ENCODE data around the gene NEDD4L.

NEDD4L gene

GRCh38 chr18:58054041-58054781 lies 10.2 kb downstream of the NEDD4L start:
- no peak for DNase-seq (ENCODE audit: low spot score)

DNA sequence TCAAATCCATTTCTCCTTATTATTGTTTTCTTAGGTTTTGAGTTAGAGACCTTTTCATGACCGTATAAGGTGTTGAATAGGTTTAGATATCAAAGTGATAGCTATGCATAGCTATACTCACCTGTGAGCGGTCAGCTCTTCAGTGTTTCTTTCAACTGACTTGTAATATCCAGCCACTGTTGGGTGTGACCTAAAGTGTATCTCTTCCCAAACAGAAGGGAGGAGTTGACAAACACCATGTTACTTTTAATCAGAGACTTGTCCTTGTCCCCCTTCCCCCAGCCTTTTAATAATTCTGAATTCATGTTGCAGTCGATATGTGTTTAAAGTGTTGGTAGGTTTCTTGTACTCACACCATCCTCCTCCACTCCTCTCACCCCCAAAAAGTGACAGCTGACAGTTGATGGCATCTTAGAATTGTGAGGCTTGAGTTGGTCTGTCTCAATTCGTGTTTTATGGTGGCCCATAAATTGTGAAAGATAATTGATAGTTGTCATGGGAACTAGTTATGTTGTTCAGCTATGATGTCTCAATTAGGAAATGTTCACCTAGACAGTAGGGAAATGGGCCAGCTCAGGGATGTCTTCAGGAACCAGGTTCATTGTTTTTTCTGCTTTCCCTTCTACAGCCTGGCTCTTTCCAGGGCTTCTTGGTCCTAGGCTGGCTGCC lies 12.0 kb downstream of the NEDD4L start:
- no peak for DNase-seq (ENCODE audit: low spot score)

DNA sequence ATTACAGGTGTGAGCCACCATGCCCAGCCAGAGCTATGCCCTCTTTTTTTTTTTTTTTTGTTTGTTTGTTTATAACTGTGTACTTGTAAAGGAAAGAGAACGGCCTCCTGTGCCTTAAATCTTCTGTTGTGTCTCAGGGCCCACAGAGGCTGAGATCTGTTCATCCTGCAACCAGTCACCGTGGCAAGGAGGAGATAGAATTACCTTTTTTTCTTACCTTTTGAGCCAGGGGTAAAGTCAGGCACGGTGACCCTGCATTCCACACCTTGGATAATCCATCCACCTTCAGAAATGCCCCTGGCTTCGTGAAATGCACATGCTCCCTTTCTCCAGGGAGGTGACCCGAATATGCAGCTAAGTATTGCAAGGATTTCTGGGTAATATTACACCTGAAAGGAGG lies 12.8 kb downstream of the NEDD4L start:
- DNase-seq (ENCODE audit: low spot score): no peak

GRCh38 chr18:58057291-58057965 lies 13.4 kb downstream of the NEDD4L start:
- no peak for DNase-seq (ENCODE audit: low spot score)

- no peak for DNase-seq (ENCODE audit: low spot score)
These were observed 14.7 kb downstream of the NEDD4L start for GRCh38 chr18:58058720-58059119.

- DNase-seq (ENCODE audit: low spot score): no peak
These were observed 16.2 kb downstream of the NEDD4L start for GRCh38 chr18:58060254-58060653.

DNA sequence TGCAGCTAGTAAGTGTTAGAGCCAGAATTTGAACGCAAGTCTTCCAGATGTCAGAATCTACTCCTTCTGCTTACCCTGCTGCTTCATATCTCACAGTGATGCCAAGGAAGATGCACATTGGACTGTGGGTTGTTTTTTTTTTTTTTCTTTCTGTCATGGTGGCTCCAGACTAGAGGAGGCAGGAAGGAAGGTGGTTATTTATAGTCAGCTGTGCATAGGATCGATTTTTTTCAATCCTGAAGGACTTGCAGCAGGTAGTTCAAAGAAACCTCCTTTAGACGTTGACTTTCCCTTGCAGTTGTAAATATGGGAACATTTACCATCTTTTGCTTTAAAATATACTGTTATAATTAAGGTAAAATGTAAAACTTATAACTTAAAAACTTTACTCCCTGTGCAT lies 17.3 kb downstream of the NEDD4L start:
- DNase-seq (ENCODE audit: low spot score): no peak

DNA sequence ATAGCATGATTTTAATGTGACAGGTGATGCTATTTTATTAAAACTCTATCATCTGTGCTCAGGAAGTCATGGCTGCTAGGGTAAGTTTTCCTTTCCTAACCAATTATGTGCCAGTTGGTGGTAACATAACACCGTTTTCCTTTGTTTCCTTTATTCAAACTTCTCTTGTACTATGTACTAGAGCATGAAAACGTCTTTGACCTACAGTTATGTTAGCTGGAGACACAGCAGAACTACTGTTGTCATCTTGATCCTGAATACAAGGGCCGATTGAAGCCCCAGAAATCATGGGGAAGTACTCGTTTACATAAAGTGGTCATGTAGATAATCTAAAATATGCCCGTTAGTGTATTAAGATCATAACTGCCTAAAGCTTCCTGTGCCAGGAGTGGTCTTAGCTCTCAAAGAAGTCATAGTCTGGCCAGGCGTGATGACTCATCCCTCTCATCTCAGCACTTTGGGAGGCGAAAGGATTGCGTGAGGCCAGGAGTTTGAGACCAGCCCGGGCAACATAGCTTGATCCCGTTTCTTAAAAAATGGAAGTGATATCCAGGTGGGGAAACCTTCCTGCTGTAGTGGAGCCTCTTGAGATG lies 20.5 kb downstream of the NEDD4L start:
- DNase-seq (ENCODE audit: low spot score): no peak

- no peak for DNase-seq (ENCODE audit: low spot score)
These were observed 21.9 kb downstream of the NEDD4L start for GRCh38 chr18:58065956-58066355.

DNA sequence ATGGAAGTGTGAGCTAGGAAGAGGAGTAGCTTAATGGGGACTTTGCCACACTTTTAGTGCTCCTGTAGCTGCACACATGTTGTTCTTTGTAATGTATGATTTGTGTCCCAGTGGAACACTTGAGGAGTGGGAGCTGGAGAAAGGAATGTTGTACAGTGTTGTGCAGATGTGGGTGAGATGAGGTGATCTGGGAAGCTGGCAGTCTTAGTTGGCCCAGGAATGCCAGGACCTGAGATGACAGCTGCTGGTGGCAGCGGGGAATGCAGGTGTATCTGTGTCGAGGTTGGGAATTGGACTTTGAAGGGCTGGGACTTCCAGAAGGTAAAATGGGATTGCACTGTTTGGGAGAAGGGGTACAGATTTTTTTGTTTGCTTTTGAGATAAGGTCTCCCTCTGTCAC lies 23.6 kb downstream of the NEDD4L start:
- no peak for DNase-seq (ENCODE audit: low spot score)

DNA sequence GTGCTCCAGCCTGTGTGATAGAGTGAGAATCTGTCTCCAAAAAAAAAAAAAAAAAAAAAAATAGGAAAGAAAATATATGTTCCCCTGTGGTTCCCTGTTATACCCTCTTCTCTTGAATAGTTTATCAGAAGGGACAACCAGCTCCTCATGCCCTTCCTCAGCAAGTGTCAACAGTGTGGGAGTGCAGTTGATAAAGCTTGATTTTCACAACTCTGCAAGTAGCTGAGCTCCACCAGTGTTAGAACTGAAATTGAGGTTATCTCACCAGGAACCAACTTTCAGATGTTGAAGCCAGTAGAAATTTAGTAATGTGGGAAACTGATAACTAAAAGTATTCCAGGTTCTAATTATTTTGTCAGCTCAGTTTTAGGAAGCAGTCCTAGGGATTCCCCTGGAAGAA lies 25.1 kb downstream of the NEDD4L start:
- DNase-seq (ENCODE audit: low spot score): no peak

- DNase-seq (ENCODE audit: low spot score): no peak
These were observed 25.8 kb downstream of the NEDD4L start for GRCh38 chr18:58069721-58070292.

GRCh38 chr18:58076052-58076451 lies 32.0 kb downstream of the NEDD4L start:
- DNase-seq (ENCODE audit: low spot score): no peak

- DNase-seq (ENCODE audit: low spot score): no peak
These were observed 33.3 kb downstream of the NEDD4L start for GRCh38 chr18:58077329-58077728.

DNA sequence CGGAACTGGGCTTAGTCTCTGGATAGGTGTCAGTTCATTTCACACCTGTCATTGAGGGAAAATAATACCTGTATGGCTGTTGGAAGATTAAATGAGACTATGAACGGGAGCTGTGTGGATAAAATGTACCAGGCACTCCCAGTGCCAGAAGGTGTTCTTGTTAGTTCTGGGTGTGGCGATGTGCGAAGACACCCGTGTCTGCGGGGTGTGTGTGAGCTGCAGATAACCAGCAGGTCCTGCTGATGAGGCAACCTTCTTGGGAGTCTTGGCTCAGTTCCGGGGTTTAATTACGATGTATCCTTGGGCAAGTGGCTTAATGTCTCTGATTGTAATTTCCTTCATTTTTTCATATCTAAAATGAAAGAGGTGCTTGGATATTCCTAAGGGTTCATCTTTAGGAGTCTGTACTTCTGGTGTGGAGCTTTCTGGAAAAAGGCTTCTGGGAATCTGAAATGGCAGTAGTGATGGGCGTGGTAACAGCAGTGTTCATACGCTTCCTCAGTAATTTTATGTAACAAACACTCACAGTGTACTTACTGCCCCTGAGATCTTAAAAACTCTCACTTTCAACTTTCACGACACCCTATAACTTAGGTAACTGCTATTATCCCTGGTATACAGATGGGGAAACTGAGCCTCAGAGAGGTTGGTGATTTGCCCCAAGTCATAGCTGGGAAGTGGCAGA lies 35.0 kb downstream of the NEDD4L start:
- DNase-seq (ENCODE audit: low spot score): no peak

- no peak for DNase-seq (ENCODE audit: low spot score)
These were observed 36.4 kb downstream of the NEDD4L start for GRCh38 chr18:58080451-58080850.

DNA sequence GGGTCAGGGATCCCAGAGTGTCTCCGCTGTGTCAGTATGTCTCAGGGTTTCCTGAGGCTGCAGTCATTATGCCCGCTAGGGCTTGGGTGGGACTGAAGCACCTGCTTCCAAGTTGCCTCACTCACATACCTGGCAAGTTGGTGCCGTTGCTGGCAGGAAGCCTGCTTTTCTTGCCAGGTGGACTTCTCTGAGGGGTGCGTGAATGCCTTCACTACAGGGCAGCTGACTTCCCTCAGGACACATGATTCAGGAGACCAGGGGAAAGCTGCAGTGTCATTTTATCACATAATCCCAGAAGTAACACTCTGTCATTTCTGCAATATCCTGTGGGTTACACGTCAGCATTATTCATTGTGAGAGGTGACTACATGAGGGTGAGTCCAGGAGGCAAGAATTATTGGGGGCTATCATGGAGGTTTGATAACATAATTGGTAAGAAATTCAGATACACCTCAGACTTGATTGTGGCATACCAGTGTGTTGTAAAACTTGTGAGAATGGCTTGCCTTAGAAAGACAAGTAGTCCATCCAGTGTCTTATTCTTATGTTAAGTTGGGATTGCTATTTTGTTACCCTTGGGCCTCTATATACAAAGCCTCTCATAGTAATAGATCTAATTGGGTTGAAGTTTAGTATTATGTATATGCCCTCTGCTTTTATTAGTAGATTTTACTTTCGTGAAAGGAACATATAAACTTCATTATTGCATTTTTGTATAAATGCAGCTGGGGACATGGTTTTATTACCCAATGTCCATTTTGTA lies 44.1 kb downstream of the NEDD4L start:
- peak; percentile 49 for DNase-seq (ENCODE audit: low spot score)

- DNase-seq (ENCODE audit: low spot score): no peak
These were observed 44.7 kb downstream of the NEDD4L start for GRCh38 chr18:58088691-58089065.

- peak; percentile 39 for DNase-seq (ENCODE audit: low spot score)
These were observed 47.1 kb downstream of the NEDD4L start for GRCh38 chr18:58091099-58091611.

DNA sequence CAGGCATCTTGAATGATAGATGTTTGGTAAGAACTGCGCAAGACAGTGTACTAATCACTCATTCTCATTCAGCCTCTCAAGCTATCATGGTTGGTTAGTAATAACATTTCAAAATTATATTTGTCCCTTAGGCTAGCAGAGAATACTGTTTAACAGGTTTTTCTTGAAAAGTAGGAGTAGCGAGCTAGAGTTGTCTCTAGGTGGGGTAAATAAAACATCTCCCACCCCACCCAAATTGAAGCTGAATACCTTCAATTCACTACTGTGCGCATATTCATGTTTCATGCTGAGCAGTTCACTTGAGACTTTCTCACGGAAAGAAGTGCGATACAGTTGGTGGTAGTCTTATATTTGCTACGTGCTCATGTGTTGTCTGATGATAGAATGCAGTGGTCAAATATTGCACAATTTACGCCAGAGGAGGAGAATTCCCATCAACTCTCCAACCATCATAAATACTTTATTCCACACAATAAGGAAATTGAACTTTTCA lies 49.3 kb downstream of the NEDD4L start:
- no peak for DNase-seq (ENCODE audit: low spot score)

DNA sequence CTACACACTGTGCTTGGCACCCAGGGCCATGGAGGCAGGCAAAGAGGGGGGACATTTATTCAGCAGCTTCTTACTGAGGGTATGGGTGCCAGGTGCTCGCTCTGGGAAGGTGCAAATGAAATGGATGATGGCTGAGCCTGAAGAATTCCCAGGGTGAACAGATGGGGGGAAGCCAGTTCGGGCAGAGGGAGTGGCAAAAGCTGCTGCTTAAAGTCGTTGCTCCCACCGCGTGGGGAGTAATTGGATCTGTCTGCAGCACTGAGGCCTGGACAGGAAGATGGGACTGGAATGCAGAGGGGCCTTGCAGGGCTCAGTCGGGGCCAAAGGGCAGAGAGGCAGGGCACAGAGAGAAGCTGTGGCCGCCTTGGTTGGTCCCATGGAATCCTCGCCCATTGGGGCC lies 51.2 kb downstream of the NEDD4L start:
- no peak for DNase-seq (ENCODE audit: low spot score)

All from activated CD4-positive, alpha-beta T cell treated with anti-CD3 and anti-CD28 coated beads, Interleukin-2, Interleukin-4, amounts not matched to agents 100 ng/mL and 50 ng/mL, durations not matched to agents 16 hours and 8 hours (primary cell).